ENCODE data around the gene ZDHHC11.
"Not testable (repeated sequence)": the region's sequence is repeated elsewhere in the genome, so short reads cannot be mapped to it uniquely, and the experiment has no call there.

ZDHHC11 gene

DNA sequence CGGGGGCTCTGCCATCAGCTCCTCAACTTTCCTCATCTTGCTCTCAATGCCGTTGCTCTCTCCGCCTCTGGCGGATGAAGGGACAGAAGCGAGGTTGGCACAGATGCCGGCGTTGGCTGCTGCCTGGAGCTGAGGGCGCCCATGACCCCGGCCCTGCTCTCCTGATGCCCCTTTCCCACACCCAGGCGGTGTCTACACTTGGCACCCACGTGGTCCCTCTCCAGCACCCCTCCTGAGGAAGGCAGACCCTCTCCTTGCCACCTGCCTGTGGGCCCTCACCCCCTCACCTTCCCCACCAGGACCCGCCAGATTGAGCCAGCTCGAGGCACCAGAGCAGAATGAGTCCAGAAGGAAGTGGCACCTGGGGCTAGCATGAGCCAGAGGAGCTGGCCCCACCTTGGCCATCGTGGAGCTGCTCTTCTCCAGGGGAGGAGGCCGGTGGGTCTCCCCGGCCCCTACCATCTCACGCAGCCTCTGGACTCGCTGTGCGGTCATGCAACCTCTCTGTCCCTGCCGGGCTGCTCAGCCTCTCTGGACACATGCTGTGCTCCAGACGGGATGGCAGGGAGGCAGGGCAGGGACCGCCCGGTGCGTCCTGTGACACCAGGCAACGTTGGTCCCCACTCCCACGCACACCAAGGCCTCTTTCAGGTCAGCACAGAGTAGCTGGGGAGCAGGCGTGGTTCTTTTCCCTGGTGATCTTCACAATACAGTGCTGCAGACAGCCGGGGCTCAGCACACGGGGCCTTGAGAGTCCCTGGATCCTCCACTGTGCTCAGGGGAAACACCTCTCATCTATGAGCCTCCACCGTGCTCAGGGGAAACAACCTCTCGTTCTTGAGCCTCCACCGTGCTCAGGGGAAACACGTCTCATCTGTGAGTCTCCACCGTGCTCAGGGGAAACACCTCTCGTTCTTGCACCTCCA is 4.8 kb downstream of the ZDHHC11 start:
- DNase-seq (ENCODE audit: low read depth in 1 of 2, low spot score in 1 of 2) = not testable (repeated sequence)

DNA sequence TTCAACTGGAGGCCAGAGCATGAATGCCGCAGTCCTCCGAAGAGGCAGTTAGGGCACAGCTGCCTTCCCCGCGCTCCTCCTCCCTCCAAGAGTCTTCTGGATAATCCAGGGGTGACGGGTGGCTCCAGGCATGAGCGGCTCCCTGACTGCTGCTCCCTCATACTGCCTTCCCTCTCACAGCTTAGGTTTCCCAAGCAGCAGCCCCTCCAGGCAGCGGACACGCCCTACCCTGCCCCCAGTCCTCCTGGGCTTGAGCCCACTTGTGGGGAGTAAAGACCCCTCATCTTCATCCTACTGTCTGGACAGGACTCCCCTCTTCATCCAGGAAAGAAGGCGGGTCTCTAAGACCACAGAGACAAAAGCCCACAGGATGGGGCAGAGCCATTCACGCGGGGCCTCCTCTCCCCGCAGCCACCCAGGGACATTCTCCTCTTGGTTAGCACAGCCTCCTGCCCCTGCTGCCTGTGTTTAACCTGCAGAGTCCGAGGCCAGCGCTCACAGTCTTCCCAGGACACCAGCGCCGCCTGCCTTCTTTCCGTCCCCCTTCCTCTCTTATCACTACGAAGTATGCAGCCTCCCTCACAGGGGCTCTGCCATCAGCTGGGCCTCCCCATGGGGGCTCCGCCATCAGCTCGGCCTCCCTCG is 5.6 kb downstream of the ZDHHC11 start:
- not testable (repeated sequence) for DNase-seq (ENCODE audit: low read depth in 1 of 2, low spot score in 1 of 2)

DNA sequence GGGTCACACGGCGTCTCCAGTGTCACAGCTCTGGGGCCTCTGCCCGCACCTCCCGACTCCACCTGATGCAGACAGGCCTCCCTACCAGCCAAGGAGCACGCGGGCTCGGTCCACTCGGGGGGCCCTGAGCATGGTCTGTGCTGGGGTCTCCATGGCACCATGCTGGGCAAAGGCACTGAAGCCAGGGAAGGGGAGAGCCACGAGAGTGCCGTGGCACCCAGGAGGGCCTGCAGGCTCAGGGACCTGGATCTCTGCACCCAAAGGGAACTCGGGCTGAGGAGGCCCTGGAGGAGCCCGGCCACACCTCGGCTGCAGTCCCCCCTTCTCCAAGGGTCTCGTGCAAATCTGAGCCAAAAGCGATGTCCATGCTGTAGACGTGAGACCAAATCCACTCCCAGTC is 6.4 kb downstream of the ZDHHC11 start:
- not testable (repeated sequence) for DNase-seq (ENCODE audit: low read depth in 1 of 2, low spot score in 1 of 2)

DNA sequence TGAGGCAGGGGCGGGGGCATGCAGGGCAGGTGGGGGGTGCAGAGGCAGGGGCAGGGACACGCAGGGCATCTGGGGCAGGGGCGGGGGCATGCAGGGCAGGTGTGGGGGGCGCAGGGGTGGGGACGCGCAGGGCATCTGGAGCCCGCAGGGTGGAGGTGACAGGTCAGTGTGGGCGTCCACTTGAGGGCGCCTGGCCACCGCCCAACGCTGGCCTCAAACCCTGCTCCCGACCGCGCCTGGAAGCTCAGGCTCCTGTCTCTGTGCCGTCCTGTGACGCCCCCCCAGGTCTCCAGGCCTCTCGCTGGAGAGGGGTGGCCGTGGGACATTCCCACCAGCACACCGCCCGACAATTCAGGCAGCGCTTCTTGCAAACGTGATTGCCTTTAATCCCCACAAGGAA is 6.9 kb downstream of the ZDHHC11 start:
- DNase-seq (ENCODE audit: low read depth in 1 of 2, low spot score in 1 of 2) = not testable (repeated sequence)

DNA sequence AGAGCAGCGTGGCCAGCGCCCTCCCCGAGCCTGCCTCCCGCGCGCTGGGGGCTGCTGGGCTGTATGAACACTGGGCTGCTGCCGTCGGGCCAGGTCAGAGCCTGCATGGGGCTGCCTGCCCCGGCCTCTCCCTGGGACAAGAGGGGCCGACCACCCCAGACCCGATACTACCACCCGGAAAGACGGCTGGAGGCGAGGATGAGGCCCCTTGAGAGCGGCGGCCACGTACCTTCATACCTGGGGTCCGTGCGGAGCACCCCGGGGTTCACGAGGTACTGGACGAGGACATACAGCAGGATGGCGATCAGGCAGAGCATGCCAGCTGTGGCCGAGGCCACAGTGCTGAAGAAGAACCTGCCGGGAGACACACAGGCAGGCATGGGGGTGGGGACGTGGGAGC is 7.4 kb downstream of the ZDHHC11 start:
- not testable (repeated sequence) for DNase-seq (ENCODE audit: low read depth in 1 of 2, low spot score in 1 of 2)

DNA sequence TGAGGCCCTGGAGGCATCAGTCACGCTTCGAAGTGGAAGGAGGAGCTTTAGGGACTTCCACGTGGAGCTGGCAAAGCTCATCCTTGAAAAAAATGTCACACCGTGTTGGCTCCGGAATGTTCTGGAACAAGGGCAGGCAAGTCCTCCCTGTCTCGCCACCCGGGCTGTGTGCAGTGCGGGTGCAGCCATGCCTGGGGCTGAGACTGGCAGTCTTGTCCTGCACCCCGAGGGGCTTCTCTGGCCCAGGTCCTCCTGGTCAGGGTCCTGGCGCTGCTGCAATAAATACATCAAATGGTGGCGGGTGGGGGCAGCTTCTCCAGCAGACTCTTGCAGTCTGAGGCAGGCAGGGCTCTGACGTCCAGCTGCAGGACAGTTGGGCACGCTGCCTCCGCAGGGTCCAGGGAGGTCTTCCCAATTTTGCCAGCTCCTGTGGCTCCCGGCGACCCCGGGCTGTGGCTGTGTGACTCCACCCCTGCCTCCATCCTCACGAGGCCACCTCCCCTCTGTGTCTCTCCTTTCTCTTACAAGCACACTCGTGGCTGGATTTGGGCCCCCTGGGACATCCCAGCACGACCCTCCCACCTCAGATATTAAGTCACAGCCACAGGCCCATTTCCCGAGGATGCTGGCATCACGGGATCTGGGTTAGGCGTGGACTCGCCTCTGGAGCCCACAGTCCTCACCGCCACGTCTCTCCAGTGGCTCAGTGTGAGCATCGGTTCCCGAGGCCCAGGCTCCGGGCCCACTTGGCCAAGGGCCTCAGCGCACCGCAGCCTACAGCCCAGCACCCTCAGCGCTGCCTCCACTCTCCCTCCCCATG is 8.2 kb downstream of the ZDHHC11 start:
- DNase-seq (ENCODE audit: low read depth in 1 of 2, low spot score in 1 of 2) = not testable (repeated sequence)

DNA sequence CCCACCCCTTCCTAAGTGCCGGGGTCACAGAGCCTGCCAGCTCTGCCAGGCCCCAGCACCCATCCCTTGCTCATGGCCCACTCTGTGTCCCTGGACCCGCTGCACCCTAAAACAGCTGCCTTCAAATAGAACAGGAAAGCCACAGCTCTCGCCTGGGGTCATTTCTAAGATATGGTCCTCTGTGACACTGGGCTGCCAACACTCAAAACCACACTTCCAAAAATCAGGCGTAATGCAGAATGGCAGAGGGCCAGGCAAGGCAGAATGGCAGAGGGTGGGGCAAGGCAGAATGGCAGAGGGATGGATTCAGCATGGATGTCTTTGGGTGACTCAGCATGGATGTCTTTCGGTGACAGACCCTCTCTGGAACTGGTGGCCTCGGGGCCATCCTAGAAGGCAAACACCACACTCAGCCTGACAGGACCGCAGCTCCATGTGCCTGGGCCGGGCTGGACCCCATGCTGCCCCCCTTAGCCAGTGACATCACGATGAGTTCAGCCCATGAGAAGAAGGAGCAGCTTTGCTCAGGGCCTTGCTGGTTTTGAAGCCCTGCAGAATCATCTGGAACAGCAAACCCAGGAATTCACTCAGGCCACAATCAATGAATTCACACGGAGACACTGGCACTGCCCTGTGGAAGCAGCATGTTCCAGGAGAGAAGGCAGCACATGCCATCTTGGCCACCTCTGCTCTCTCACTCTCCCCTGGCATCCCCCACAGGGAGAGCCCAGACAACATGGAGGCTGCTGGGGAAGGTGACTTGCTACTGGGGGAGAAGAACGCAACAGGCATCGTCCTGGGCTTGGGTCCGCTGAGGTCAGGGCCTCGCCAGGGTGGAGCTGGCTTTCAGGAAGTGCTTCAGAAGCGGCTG is 9.0 kb downstream of the ZDHHC11 start:
- DNase-seq (ENCODE audit: low read depth in 1 of 2, low spot score in 1 of 2) = not testable (repeated sequence)

DNA sequence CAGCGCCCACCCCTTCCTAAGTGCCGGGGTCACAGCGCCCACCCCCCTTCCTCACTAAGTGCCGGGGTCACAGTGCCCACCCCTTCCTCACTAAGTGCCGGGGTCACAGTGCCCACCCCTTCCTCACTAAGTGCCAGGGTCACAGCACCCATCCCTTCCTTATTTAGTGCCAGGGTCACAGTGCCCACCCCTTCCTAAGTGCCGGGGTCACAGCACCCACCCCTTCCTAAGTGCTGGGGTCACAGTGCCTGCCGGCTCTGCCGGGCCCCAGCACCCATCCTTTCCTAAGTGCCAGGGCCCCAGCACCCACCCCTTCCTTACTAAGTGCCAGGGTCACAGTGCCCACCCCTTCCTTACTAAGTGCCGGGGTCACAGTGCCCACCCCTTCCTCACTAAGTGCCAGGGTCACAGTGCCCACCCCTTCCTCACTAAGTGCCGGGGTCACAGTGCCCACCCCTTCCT is 9.8 kb downstream of the ZDHHC11 start:
- not testable (repeated sequence) for DNase-seq (ENCODE audit: low read depth in 1 of 2, low spot score in 1 of 2)

DNA sequence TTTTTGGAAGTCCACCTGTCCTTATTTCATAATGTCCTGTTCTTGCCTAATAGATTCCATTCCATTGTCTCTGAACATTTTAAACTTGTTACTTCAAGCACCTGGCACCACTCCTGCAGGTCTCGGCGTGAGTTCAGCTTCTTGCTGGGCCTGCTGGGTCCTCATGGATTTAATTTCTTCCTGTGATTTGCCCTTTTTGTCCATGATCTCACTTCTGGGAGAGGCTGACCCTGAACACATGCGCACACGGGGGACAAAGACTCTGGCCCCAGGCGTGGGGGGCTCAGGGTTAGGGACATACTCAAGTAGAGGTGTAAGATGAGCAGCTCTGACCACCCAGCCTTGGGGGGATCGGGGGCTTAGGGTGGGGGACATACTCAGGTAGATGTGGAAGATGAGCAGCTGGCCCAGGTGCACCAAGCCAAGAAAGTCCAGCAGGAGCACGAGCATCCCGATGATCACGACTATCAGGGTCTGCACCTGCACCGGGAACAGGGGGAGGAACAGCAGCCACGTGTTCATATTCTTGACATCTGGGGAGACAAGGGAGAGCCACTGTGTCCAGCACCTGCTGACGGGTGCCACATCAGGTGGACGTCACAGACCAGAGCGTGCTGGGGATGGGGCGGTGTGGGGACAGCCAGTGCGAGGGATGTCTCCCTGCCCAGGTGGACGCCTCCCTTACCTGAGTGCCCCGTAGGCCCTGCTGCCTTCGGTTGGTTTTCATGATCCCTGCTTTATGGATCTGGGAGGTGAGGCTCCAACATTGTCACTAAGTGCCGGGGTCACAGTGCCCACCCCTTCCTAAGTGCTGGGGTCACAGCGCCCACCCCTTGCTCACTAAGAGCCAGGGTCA is 10.4 kb downstream of the ZDHHC11 start:
- not testable (repeated sequence) for DNase-seq (ENCODE audit: low read depth in 1 of 2, low spot score in 1 of 2)

DNA sequence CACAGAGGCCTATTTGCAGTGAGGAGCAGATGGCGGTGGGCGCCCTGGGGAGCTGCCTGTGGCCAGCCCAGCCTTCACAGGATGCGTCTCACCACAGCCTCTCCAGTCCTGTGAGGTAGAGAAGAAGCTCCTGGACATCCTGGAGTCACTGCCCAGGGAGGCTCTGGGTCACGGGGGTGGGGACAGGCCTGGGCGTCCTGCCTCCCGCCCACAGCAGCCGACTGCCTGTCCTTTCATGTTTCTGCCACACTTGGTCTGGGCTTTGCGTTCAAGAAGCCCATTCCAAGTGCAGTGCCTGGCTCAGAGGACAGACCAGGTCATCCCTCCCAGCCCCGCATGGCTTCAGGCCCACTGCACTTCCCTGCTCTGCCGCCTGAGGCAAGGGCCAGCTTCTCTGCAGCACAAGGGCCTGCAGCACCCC is 12.3 kb downstream of the ZDHHC11 start:
- DNase-seq (ENCODE audit: low read depth in 1 of 2, low spot score in 1 of 2) = not testable (repeated sequence)

DNA sequence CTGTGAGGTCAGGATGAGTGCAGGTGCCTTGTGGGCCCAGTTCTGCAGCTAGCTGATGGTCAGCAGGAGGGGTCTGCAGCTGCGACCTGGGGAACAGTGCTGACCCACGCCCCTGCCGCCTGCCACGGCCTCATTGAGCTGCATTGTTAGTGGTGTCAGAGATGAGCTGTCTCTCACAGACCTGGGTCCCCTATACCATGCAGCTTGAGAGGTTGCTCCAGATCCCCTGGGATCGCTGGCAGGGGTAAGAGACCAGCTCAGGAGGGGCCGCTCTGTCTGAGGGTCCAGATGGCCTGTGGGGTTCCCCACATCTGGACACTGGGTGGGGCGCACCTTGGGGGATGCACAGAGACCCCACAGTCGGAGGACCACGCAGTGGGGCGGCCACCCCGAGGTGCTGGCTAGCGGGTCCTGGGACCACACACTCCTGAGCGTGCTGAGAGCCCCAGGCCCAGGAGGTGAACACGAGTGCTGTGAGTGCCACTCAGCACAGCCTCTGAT is 13.1 kb downstream of the ZDHHC11 start:
- not testable (repeated sequence) for DNase-seq (ENCODE audit: low read depth in 1 of 2, low spot score in 1 of 2)

DNA sequence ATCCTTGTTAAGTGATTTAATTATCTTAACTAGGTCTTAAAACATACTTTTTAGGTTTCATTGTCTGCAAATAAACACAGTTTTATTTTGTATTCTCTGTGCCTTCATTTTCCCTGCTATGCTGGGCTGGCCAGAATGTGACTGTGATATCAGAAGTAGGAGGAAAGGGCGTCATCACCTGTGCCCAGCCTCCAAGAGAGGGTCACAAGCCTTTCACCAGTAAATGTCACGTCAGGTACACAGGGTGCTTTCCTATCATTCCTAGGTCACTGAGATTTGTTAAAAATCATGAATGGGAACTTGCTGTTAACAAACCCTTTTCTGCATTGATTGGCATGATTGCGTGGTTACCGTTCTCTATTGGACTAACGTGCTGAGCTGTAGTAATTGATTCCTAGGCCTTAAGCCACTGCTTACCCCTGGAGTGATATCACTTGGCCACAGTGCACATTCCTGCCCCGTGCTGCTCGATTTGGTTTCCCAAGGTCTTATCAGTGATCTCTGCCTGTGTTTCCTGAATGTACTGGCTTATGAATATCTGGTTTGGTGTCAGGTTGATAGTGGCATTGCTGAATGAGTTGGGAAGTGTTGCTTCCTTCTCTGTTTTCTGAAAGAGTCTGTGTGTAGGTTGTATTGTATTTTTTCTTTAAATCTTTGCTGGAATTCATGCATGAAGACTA is 14.7 kb downstream of the ZDHHC11 start:
- DNase-seq (ENCODE audit: low read depth in 1 of 2, low spot score in 1 of 2) = not testable (repeated sequence)

DNA sequence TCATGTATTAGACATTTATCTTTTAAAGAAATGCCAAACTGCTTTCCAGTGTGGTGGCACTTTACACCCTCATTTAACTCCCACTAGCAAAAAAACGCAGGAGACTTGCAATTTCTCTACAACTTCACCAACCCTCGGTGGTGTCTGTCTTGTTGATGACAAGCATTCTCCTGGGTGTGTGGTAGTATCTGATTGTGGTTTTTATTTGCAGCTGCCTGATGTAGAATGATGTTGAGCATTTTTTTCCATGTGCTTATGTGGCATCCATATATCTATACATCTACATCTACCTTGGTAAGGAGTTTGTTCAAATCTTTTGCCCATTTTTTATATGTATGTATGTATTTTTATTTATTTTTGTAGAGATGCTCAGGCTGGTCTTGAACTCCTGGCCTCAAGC is 16.8 kb downstream of the ZDHHC11 start:
- DNase-seq (ENCODE audit: low read depth in 1 of 2, low spot score in 1 of 2) = not testable (repeated sequence)

DNA sequence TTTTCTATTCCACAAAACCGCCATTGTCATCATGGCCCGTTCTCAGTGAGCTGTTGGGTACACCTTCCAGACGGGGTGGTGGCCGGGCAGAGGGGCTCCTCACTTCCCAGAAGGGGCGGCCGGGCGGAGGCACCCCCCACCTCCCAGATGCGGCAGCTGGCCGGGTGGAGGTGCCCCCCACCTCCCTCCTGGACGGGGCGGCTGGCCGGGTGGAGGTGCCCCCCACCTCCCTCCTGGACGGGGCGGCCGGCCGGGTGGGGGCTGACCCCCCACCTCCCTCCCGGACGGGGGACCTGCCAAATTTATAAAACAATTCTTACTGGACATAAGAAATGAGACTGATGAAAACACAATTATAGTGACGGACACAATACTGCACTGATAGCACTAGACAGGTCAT is 22.6 kb downstream of the ZDHHC11 start:
- DNase-seq (ENCODE audit: low read depth in 1 of 2, low spot score in 1 of 2) = not testable (repeated sequence)

DNA sequence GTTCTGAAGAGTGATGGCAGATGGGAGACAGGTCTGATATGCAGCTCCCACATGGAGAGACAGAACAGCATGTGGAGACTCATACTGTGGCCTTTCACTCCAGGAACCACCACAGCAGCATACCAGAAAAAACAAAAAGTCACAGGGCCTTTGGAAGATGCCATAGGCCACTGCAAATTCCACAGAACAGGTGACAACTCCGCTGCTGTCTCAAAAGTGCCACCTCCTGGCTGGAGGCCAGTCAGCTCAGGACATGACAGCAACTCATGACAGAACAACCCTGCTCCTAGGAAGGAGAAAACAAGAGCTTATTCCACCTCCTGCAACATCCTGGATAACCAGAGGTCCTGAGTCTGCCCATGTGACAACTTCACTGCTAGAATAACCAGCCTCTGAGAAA is 25.2 kb downstream of the ZDHHC11 start:
- DNase-seq (ENCODE audit: low read depth in 1 of 2, low spot score in 1 of 2) = not testable (repeated sequence)

DNA sequence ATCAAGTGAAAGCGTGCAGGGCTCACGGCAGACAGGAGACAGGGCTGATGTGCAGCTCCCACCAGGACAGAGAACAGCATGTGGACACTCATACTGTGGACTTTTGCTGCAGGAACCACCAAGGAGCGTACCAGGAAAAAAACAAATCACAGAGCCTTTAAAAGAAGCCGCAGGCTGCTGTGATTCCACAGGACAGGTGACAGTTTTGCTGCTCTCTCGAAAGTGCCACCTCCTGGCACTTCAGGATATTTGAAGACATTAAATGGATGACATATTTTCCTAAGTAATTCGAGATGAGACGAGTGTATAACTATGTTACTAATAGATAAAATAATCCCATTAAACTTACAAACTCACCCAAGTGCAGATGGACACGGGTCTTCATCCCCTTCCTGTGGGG is 29.3 kb downstream of the ZDHHC11 start:
- no peak for DNase-seq (ENCODE audit: low read depth in 1 of 2, low spot score in 1 of 2)

DNA sequence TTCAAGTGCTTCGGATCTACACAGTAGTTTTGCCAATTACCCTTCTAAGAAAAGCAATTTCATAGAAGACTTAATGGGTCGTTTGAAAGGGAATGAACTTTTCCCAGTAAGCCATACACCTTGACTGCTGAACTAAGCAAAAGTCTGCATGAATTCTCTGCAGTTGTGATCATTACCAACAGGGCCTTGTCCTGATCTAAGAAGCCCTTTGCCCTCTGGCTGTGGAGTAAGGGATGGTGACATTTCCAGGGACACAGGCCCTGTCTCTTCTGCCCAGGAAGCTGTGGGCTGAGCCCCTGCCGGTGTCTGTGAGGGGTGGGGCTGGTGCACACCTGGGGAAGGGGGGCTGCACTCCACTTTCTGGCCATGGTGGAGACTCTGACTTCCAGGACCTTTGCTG is 30.5 kb downstream of the ZDHHC11 start:
- no peak for DNase-seq (ENCODE audit: low read depth in 1 of 2, low spot score in 1 of 2)

DNA sequence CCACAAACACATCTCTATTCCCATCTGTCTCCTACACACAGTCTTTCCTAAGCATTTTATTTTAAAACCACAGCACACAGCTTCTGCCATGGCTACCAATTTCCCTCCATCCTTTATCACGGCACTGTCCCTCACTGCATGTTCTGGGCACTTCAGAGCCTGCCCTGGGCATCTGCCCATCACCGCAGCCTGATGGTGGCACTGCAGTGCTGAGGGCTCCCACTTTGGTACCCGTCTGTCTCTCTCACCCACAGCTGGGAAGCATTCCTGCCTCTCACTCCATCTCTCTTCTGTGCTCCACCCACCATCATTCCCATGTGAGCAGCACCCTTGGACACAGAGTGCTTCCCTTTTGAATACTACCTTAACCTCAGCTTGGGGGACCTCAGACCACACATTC is 31.7 kb downstream of the ZDHHC11 start:
- no peak for DNase-seq (ENCODE audit: low read depth in 1 of 2, low spot score in 1 of 2)

DNA sequence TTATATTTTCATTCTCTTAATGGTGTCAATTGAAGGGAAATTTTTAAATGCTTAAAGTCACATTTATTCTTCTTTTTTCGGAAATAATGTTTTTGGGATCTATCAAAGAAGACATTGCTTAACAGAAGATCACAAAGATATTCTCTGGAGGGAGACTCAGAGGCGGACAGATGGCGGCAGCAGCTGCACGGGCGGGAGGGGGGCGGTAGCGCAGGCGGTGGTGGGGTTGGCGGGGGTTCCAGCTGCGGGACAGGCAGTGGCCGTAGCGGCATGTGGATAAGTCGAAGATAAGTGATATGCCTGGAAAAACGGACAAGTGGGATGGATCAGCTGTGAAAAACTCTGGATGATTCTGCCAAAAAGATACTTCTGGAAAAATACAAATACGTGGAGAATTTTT is 34.6 kb downstream of the ZDHHC11 start:
- no peak for DNase-seq (ENCODE audit: low read depth in 1 of 2, low spot score in 1 of 2)

Data from stimulated activated CD4-positive, alpha-beta T cell treated with anti-CD3 and anti-CD28 coated beads, Interleukin-15, amount 100 ng/mL, for 1 hour (primary cell).